Central memory CD4-positive, alpha-beta T cell (primary cell): ENCODE data around the gene CCNI.
"Not testable (repeated sequence)": the region's sequence is repeated elsewhere in the genome, so short reads cannot be mapped to it uniquely, and the experiment has no call there.

Experiments used
- DNase-seq: peaks from one replicate; pipeline ENCODE4 v3.0.0; 2022

Gene CCNI

DNA sequence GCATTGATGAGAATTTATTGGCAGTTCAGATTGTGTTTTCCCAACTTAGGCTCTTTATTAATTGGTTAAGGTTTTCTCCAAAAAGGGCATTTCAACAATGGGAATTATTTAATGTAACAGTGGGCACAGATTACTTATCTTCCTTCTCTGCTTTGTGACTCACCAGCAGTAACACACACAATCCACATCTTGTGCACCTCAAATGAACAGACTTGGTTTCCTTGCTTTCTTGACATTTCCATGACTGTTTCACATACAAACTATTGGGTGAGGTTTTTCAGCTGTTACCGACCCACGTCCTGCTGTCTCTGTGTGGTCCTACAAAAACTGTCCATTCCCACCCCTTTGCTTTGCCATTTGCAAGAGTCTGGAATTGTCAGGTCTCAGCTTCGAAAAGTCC lies 38.1 kb downstream of the CCNI start:
- no peak for DNase-seq

DNA sequence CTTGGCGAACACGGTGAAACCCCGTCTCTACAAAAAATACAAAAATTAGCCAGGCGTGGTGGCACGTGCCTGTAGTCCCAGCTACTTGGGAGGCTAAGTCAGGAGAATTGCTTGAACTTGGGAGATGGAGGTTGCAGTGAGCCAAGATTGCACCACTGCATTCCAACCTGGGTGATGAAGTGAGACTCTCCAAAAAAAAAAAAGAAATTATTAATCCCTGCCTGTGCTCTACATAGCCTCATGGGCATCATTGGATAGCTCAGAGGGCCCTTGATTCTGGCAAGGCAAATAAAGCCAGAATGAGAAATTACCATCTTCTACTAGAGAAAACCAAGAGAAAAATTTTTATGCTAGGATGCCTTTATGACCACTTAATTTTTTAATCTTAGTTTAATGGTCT lies 38.6 kb downstream of the CCNI start:
- DNase-seq: not testable (repeated sequence)

GRCh38 chr4:77036206-77036605 lies 39.6 kb downstream of the CCNI start:
- DNase-seq: no peak

DNA sequence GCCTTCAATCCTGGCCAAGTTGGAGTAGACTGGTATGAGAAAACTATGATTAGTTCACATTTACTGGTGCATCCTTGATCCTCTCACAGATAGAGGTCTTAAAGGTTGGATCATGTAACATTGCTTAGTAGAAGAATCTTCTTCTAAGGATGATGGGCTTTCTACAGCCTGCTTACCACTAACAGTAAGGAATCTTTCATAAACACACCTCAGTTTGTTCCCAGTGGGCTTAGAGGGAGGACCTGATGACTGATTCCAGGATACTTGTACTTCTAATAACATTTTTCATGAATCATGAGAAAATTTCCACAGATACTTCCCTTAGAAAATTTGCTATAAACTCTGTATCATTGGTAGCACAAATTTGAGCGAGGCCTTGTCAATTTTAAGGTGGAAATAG lies 40.6 kb downstream of the CCNI start:
- no peak for DNase-seq

DNA sequence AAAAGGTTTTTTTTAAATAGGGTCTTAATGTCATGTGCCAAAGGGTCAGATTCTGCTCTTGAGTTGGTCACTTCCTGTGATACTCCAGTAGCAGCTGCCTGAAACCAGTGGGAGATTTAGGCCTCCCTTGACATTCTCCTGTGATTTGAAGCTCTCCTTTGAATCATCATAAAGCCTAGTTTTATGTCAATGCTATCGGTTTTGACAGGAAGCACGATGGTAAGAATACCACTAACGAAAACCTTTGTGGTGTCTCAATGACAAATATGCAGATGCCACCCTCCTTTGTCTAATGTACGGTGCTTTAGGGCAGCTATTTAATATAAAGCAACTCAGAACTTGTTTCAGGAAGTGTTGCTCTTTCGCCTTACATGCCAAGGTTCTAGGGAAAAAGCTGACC lies 44.2 kb downstream of the CCNI start:
- DNase-seq: peak; percentile 20

DNA sequence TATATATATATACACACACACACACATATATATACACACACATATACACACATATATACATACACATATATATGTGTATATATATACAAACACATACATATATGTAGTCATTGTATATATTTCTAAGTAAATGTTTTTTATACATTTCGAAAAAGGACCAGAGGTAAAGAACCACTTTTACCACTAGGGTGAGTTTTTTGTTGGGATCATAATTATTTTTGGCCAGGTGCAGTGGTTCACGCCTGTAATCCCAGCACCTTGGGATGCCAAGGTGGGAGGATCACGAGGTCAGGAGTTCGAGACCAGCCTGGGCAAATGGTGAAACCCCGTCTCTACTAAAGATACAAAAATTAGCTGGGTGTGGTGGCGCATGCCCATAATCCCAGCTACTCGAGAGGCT lies 46.0 kb downstream of the CCNI start:
- DNase-seq: not testable (repeated sequence)

GRCh38 chr4:77028246-77028645 lies 47.5 kb downstream of the CCNI start:
- no peak for DNase-seq

- no peak for DNase-seq
Measured at GRCh38 chr4:77026322-77026704, 49.5 kb downstream of the CCNI start.

DNA sequence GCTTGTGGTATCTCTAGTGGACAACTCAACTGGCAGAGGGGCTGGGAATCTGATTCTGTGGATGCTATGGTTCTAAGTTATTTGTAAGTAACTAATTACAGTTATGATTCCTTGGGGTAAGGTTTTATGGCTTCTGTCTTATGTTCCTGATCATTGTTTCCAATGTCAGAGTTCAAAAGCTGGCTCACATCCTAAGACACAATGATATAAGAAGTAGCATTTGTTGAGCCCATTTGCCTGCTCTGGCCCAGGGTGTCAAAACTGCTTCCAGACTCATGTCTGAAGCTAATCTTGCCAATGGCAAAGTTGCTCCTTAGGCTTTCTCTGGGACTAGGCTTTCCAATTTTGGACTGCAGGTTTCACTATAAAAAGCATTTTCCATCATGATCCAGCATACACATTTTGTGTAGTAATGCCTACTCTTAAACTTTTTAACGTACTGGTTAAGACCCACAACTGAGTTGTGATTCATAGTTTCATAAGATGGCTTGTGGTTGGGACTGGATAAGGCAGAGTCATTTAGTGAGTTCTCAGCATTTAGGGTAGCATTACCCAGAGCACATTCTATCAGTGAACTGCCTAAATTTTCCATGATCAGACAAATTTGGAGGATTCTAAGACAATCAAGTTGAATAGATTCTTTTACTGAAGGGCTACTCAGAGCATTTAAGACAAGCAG lies 50.0 kb downstream of the CCNI start:
- DNase-seq: no peak

DNA sequence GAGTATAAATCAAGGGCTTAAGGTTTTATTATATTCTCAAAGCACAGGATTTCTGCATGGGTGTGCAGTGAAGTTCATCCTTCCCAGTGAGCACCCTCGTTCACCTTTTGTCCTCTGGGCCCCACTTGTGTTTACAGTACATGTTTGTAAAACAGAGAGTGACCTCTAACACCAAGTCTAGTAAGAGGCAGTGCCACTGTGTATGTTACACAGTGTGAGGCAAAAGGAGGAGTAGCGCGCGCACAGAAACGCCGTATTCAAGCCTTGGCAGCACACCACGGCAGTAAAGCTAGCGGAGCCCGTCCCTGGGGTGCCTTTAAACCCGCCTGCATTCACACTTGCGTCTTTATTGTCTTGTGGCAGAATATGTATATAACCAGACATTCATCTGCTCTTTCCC lies 51.9 kb downstream of the CCNI start:
- DNase-seq: no peak

- no peak for DNase-seq
Measured at GRCh38 chr4:77022560-77023179, 53.1 kb downstream of the CCNI start.

GRCh38 chr4:77021614-77022089 lies 54.1 kb downstream of the CCNI start:
- no peak for DNase-seq

- DNase-seq: no peak
Measured at GRCh38 chr4:77020017-77020416, 55.8 kb downstream of the CCNI start.

- DNase-seq: no peak
Measured at GRCh38 chr4:77015390-77015789, 60.4 kb downstream of the CCNI start.

DNA sequence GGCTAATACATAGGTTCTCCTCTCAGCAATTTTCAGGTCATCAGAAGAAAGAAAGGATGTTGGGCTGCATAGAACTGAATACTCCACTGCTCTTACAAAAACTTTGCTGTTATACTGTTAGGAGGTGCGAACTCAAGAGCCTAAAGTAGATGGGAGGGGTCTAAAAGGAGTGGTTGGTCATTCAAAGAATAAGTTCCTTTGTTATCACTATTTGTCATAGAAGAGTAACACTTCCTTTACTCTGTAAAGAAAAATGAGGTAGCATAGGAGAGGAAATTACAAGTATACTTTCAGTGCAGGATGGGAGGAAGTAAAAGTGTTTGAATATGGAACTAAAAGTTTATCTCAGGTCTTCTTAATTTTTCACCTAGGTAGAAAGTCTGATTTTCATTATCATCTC lies 61.5 kb downstream of the CCNI start:
- DNase-seq: no peak

- no peak for DNase-seq
Measured at GRCh38 chr4:77012726-77013125, 63.1 kb downstream of the CCNI start.

DNA sequence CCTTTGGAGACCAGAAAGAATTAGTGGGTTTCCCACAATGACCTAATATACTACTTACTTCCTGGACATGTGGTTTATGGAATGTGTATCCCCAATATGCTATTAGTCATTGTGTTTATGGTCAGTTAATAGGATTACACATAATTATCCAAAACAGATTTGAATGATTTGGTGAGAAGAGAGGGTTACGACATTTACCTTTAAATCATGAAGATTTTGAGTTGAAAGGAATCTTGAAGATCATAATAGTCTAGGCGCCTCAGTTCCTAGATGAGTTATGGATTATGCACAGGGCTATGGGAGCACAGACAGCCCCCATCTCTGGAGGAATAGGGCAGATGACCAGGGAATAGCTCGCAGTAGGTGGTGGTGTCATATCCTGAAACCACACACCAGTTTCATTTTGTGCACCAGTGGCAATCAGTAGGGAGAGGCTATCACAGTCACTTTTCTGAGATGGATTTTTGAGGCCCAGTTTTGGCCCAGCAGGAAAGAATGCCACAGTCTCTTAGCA lies 64.9 kb downstream of the CCNI start:
- DNase-seq: no peak

DNA sequence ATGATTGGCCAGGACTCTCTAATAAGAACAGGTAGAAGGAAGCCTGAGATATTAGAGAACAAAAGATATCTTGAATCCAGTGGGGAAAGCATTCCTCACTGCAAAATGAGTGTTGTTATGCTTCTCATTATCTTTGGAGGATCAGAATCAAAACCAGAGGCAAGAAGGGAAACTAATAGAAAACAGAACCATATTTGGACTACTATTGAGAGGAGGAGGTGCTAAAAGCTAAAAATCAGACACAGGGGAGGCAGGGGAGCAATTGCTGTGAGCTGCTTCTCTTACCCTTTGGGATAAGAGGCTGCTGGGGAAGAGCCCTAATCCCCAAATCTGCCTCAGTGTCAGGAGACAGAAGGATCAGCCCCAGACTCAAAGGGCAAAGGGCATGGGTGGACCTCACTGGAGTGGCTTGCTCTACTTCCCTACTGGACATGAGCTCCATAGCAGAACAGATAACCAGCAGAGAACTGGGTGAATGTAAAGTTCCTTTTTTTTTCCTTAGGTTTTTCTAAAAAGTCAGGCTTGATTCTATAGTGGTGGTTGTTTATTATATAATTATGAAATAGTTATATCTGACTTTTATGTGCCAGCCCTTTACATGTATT lies 66.2 kb downstream of the CCNI start:
- no peak for DNase-seq

DNA sequence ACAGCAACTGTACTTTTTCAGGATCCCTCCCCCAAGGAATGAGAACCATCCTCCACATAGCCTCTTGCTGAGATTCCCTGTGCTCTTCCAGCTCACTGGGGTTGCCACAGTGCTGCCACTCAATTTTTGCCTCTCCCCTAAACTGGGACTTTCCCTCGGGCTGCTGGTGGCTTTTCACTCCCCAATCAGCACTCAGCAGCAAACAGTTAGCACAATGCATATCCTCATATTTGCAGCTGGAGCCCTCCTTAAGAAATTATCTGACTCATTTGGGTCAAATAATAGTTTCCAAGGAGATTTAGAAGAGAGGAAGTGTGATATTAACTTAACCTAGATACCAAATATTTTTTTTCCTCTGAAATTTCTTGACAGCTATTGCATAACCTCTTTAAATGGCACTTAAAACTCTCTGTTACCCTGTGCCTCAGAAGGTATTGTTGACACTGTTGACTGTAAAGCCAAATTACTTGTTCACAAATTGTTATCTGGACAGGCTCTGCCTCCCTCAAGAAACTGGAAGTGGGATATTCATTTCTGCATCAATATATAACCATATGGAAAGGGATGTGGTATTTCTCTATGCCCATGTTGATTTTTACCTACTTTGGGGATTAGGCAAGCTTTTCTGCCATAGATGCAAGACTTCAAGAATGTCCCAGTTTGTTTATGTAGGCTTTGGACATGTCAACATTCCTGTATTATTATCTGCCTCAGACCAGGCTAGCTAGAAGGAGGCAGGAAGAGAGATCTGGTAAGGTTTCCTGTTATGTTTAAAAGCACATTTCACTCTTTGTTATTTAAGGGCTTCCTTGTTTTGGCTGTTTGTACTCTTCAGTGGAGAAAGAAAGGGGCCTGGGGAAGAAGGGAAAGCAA lies 68.2 kb downstream of the CCNI start:
- DNase-seq: peak; percentile 28

DNA sequence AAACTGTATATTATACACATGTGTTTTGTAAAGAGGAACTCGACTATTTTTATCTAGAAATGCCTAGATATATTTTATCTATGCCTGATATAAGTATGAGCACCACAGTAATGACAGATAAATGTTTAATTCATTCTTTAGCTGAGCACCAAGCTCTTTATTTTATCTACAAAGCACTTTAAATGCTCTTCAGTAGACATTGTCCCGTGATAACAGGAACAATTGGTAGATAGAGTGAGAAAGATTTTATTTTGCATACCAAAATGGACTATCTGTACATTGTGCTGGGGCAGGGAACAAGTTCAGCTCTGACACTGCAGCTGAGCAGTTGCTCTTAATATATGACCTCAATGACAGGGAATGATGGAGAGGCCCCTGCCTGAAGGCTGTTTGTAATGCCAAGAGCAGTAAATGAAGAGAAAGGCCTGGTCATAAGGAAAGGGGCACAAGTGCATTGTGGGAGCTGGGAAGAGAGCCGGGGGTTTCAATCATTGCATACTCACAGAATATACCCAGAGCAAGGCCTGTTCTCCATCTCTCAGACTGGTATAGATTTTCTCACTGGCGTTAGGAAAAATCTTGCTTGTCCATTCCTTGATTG lies 68.9 kb downstream of the CCNI start:
- no peak for DNase-seq

- no peak for DNase-seq
Measured at GRCh38 chr4:77003400-77003799, 72.4 kb downstream of the CCNI start.

DNA sequence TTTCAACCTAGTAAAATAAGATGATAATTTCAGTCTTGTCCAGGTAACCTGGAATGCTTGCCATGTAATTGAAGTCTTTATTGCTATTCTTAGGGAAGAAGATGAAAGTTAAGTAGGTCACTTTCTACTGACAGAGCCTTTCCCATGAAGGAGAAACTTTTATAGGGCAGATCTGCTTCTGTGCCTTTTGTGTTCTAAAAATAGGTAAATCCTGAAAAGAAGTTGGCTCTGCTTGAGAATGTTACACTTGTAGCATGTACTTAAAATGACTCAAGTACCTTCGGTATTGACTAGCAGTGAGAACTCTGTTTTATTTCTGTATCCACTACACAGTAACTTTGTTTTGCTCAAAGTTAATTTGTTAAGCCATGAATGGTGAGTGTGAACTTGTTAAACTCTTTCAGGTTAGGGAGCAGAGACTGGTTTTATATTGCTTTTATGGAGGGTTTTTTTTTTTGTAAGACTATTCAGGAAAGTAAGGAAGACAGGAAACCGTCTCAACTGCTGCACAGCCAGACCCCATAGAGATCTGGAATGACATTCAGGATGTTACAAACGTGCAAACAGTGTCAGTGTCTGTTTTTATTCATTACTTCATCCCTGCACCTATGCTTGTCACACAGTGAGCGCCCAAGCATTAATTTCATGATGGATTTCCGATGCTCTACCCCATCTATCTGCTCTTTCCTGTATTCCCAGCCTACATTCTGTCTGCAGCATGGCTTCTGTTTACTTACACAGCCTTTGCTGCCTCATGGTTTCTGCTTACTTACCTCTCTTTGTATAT lies 73.3 kb downstream of the CCNI start:
- DNase-seq: no peak
